Measurements from ENCODE around the gene IDS.

GRCh38 chrX:149473966-149474365, 31.1 kb downstream of the IDS start:
- TF ChIP-seq CTCF (IDR thresholded peaks at IDR 0.05; ENCODE audit: insufficient read depth, low read length), result no peak
- no peak for TF ChIP-seq SPI1 (IDR thresholded peaks at IDR 0.05; ENCODE audit: borderline replicate concordance, low read depth)
- TF ChIP-seq POLR2AphosphoS5 (IDR thresholded peaks at IDR 0.05; ENCODE audit: low read depth), result no peak

Data from HL-60 (cell line).